Neural cell (in vitro differentiated cells): Measurements from ENCODE around the gene FA2H. TPM values are rescaled to one million over a fixed set of nuclear protein-coding genes. Genes with fewer than 3 reads are reported as not detected.

Source experiments
- H2AFZ ChIP-seq: fragments of 200-600, 300-800 bp; sonication (generic), shearing (Covaris generic); 2 replicates; pipeline ENCODE4 v1.6.0; 2014; ENCODE audit warnings: low read depth, mild to moderate bottlenecking, antibody characterized with exemption, low read length, moderate library complexity
- H3F3A ChIP-seq: fragments of 200-600 bp; shearing (Covaris generic); 2 replicates; pipeline ENCODE4 v1.6.1; 2016; ENCODE audit warnings: mild to moderate bottlenecking, moderate library complexity, mixed read lengths, antibody characterized with exemption, low read length; ENCODE audit not compliant: insufficient read depth, poor library complexity, severe bottlenecking
- H3K27ac ChIP-seq: fragments of 200-600, 300-800 bp; sonication (generic), shearing (Covaris generic); 2 replicates; pipeline ENCODE4 v1.5.1; 2014; ENCODE audit warnings: mild to moderate bottlenecking, low read length, moderate library complexity
- H3K27me3 ChIP-seq: fragments of 300-800, 200-600 bp; sonication (generic), shearing (Covaris generic); 2 replicates; pipeline ENCODE4 v1.6.0; 2014; ENCODE audit warnings: mild to moderate bottlenecking, low read depth, low read length, moderate library complexity; ENCODE audit not compliant: insufficient read depth
- H3K36me3 ChIP-seq: fragments of 300-800, 200-600 bp; sonication (generic), shearing (Covaris generic); 2 replicates; pipeline ENCODE4 v1.5.1; 2014; ENCODE audit warnings: mild to moderate bottlenecking, antibody characterized with exemption, low read length, moderate library complexity; ENCODE audit not compliant: insufficient read depth
- H3K4me2 ChIP-seq: fragments of 300-800, 200-600 bp; sonication (generic), shearing (Covaris generic); 2 replicates; pipeline ENCODE4 v1.6.0; 2014; ENCODE audit warnings: mild to moderate bottlenecking, low read length
- H3K4me3 ChIP-seq: fragments of 300-800, 200-600 bp; sonication (generic), shearing (Covaris generic); 2 replicates; pipeline ENCODE4 v1.5.1; 2014; ENCODE audit warnings: mild to moderate bottlenecking, low read length, moderate library complexity
- H3K79me2 ChIP-seq: fragments of 200-600 bp; shearing (Covaris generic); replicated peaks from 2 replicates; pipeline ENCODE4 v1.6.0; 2014; ENCODE audit warnings: mild to moderate bottlenecking, low read length, moderate library complexity; ENCODE audit not compliant: insufficient read depth
- H3K9ac ChIP-seq: fragments of 300-800, 200-600 bp; sonication (generic), shearing (Covaris generic); 2 replicates; pipeline ENCODE4 v1.6.1; 2016; ENCODE audit warnings: mild to moderate bottlenecking, low read length, mixed read lengths
- H3K9me2 ChIP-seq: fragments of 200-600 bp; shearing (Covaris generic); 2 replicates; pipeline ENCODE4 v1.6.1; 2016; ENCODE audit warnings: mild to moderate bottlenecking, low read length, mixed read lengths; ENCODE audit not compliant: insufficient read depth
- H3K9me3 ChIP-seq: fragments of 200-600, 300-800 bp; sonication (generic), shearing (Covaris generic); 2 replicates; pipeline ENCODE4 v1.6.1; 2016; ENCODE audit warnings: mild to moderate bottlenecking, mixed run types, low read length, moderate library complexity, mixed read lengths
- H4K20me1 ChIP-seq: fragments of 200-600 bp; shearing (Covaris generic); 2 replicates; pipeline ENCODE4 v1.6.1; 2016; ENCODE audit warnings: mild to moderate bottlenecking, mixed run types; ENCODE audit not compliant: insufficient read depth
- EP300 ChIP-seq: fragments of 450-650 bp; conservative IDR thresholded peaks from 2 replicates; pipeline ENCODE4 v1.6.1; 2014; ENCODE audit warnings: antibody characterized with exemption, mild to moderate bottlenecking, moderate library complexity; ENCODE audit not compliant: poor library complexity, severe bottlenecking
- EZH2 ChIP-seq: fragments of 200-600, 300-800 bp; shearing (Covaris generic), sonication (generic); IDR thresholded peaks from 2 replicates; pipeline ENCODE4 v1.6.1; 2014; ENCODE audit warnings: antibody characterized with exemption, low read length, borderline replicate concordance, mild to moderate bottlenecking; ENCODE audit not compliant: insufficient read depth, poor library complexity, severe bottlenecking
- MXI1 ChIP-seq: fragments of 450-650 bp; conservative IDR thresholded peaks from 2 replicates; pipeline ENCODE4 v1.6.1; 2014; ENCODE audit warnings: antibody characterized with exemption, mild to moderate bottlenecking; ENCODE audit not compliant: poor library complexity, severe bottlenecking
- POLR2AphosphoS5 ChIP-seq: IDR thresholded peaks from 2 replicates; pipeline ENCODE4 v1.6.1; 2012
- RAD21 ChIP-seq: fragments of 450-650 bp; conservative IDR thresholded peaks from 2 replicates; pipeline ENCODE4 v1.6.1; 2014; ENCODE audit warnings: antibody characterized with exemption, mild to moderate bottlenecking, moderate library complexity
- SMC3 ChIP-seq: fragments of 450-650 bp; conservative IDR thresholded peaks from 2 replicates; pipeline ENCODE4 v1.6.1; 2014; ENCODE audit warnings: antibody characterized with exemption, mild to moderate bottlenecking, moderate library complexity; ENCODE audit not compliant: poor library complexity
- TAF1 ChIP-seq: IDR thresholded peaks from 2 replicates; pipeline ENCODE4 v1.6.1; 2012; ENCODE audit warnings: low read depth
- polyA plus RNA-seq: library from polyadenylated mRNA; depleted of rRNA; stranded (reverse); fragments of >200 nt; gene quantifications from 2 replicates; pipeline ENCODE4 v1.2.3, GENCODE V29; 2014
- TF ChIP-seq, protein P1 (sequence below): fragments of 450-650 bp; IDR thresholded peaks from 2 replicates; pipeline ENCODE4 v1.5.1; 2014; ENCODE audit warnings: antibody characterized with exemption, mild to moderate bottlenecking, moderate library complexity; ENCODE audit not compliant: poor library complexity, severe bottlenecking
- TF ChIP-seq, protein P2 (sequence below): IDR thresholded peaks from 2 replicates; pipeline ENCODE4 v1.6.1; 2012; ENCODE audit warnings: borderline replicate concordance

Gene FA2H
- polyA plus RNA-seq, 1 donor from 2014 or later, result not detected

DNA sequence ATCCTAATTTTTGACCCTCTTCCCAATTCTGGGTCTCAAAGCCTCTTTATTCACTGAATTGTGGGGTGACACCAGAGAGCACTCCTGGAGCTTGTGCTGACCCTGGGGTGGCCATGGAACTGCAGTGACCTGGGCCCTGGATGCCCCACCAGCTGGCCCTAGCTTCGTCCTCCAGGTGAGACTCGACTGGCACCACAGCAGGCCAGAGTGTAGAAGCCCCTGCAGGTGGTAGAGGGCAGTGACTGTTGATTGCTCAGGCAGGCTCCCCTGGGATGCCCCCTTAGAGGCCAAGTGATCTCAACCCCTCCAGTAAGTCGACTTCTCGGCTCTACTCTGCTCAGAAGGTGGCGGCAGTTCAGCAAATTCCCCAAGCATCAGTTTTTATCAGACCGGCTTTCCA is 6.4 kb downstream of the FA2H start:
- no peak overlapping the region for H3K4me3 ChIP-seq
- no peak overlapping the region for H2AFZ ChIP-seq
- no peaks in the 10 kb centered on the region for H3F3A ChIP-seq
- no peak overlapping the region for H3K9ac ChIP-seq
- no peaks in the 10 kb centered on the region for H3K36me3 ChIP-seq
- H4K20me1 ChIP-seq, result no peaks in the 10 kb centered on the region
- no peaks in the 10 kb centered on the region for H3K79me2 ChIP-seq
- no peaks in the 10 kb centered on the region for H3K9me2 ChIP-seq
- no peaks in the 10 kb centered on the region for H3K9me3 ChIP-seq
- H3K27ac ChIP-seq, result no peak overlapping the region
- no peak overlapping the region for H3K4me2 ChIP-seq
- peaks cover 13% of the 10 kb centered on the region for H3K27me3 ChIP-seq
- no peak for TF ChIP-seq TAF1
- TF ChIP-seq POLR2AphosphoS5, result no peak
- TF ChIP-seq EP300, result no peak
- no peak for TF ChIP-seq MXI1
- no peak for TF ChIP-seq SMC3

DNA sequence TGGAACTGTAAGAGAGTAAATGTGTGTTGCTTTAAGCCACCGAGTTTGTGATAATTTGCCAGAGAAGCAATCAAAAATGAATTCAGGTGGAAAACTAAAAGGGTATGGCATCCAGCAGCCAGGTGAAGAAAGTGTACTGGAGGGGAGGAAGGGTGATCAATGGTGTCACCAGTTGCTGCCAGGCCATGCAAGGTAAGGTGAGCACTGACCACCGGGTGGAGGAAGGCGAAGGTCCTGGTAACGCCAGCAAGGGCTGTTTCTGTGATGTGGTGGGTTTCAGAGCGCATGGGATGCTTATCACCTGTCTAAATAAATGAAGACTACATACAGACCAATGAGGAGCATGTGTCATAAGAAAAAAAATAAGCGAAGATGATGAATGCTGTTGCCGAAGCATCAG is 6.9 kb downstream of the FA2H start:
- H3K9me2 ChIP-seq, result no peaks in the 10 kb centered on the region
- TF ChIP-seq TAF1 (no peak), EP300 (no peak), MXI1 (no peak), POLR2AphosphoS5 (no peak), SMC3 (no peak)
- TF ChIP-seq, protein P1, sequence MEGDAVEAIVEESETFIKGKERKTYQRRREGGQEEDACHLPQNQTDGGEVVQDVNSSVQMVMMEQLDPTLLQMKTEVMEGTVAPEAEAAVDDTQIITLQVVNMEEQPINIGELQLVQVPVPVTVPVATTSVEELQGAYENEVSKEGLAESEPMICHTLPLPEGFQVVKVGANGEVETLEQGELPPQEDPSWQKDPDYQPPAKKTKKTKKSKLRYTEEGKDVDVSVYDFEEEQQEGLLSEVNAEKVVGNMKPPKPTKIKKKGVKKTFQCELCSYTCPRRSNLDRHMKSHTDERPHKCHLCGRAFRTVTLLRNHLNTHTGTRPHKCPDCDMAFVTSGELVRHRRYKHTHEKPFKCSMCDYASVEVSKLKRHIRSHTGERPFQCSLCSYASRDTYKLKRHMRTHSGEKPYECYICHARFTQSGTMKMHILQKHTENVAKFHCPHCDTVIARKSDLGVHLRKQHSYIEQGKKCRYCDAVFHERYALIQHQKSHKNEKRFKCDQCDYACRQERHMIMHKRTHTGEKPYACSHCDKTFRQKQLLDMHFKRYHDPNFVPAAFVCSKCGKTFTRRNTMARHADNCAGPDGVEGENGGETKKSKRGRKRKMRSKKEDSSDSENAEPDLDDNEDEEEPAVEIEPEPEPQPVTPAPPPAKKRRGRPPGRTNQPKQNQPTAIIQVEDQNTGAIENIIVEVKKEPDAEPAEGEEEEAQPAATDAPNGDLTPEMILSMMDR, result no peak
- TF ChIP-seq, protein P2, sequence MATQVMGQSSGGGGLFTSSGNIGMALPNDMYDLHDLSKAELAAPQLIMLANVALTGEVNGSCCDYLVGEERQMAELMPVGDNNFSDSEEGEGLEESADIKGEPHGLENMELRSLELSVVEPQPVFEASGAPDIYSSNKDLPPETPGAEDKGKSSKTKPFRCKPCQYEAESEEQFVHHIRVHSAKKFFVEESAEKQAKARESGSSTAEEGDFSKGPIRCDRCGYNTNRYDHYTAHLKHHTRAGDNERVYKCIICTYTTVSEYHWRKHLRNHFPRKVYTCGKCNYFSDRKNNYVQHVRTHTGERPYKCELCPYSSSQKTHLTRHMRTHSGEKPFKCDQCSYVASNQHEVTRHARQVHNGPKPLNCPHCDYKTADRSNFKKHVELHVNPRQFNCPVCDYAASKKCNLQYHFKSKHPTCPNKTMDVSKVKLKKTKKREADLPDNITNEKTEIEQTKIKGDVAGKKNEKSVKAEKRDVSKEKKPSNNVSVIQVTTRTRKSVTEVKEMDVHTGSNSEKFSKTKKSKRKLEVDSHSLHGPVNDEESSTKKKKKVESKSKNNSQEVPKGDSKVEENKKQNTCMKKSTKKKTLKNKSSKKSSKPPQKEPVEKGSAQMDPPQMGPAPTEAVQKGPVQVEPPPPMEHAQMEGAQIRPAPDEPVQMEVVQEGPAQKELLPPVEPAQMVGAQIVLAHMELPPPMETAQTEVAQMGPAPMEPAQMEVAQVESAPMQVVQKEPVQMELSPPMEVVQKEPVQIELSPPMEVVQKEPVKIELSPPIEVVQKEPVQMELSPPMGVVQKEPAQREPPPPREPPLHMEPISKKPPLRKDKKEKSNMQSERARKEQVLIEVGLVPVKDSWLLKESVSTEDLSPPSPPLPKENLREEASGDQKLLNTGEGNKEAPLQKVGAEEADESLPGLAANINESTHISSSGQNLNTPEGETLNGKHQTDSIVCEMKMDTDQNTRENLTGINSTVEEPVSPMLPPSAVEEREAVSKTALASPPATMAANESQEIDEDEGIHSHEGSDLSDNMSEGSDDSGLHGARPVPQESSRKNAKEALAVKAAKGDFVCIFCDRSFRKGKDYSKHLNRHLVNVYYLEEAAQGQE, result no peak
- H3K36me3 ChIP-seq, result no peaks in the 10 kb centered on the region
- H3K4me2 ChIP-seq, result no peak overlapping the region
- H3K4me3 ChIP-seq, result no peak overlapping the region
- no peaks in the 10 kb centered on the region for H3K9me3 ChIP-seq
- no peak overlapping the region for H2AFZ ChIP-seq
- no peaks in the 10 kb centered on the region for H4K20me1 ChIP-seq
- H3K27me3 ChIP-seq, result peaks cover 12% of the 10 kb centered on the region
- H3F3A ChIP-seq, result no peaks in the 10 kb centered on the region
- H3K27ac ChIP-seq, result no peak overlapping the region
- H3K9ac ChIP-seq, result no peak overlapping the region
- no peaks in the 10 kb centered on the region for H3K79me2 ChIP-seq

DNA sequence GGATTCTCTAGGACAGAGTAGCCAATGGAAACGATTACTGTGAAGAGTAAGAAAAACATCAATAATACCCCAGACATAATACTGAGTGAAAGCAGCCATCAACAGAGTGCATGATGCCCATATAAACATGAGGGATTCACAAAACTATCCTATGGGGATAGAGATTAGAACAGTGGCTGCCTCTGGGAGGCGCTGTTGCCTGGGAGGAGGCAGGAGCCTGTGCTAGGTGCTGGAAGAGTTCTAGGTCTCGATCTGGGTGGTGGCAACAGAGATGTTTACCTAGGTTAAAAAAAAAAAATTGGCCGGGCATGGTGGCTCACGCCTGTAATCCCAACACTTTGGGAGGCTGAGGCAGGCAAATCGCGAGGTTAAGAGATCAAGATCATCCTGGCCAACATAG is 7.9 kb downstream of the FA2H start:
- H3K9ac ChIP-seq, result no peak overlapping the region

More for the DNA sequence above, 7.9 kb downstream of the FA2H start:
- no peak for TF ChIP-seq TAF1
- TF ChIP-seq EZH2, result no peak
- TF ChIP-seq, protein P2, result no peak
- TF ChIP-seq, protein P1, result no peak
- no peak for TF ChIP-seq POLR2AphosphoS5
- no peak for TF ChIP-seq EP300
- TF ChIP-seq MXI1, result no peak
- no peak for TF ChIP-seq SMC3
- TF ChIP-seq RAD21, result no peak
- Histone ChIP-seq H3K4me2 (no peak overlapping the region), H2AFZ (no peak overlapping the region), H3K9me3 (no peaks in the 10 kb centered on the region), H3K27ac (no peak overlapping the region), H3K79me2 (no peaks in the 10 kb centered on the region), H4K20me1 (no peaks in the 10 kb centered on the region), H3K27me3 (peaks cover 3% of the 10 kb centered on the region), H3K4me3 (no peak overlapping the region), H3F3A (no peaks in the 10 kb centered on the region), H3K9me2 (no peaks in the 10 kb centered on the region), H3K36me3 (no peaks in the 10 kb centered on the region)
